ENCODE data around the gene CNOT2. TPM values are rescaled to one million over a fixed set of nuclear protein-coding genes. Genes with fewer than 3 reads are reported as not detected.

Gene CNOT2
- total and polyA plus RNA-seq, 2 experiments from 2014 or later = 67.3 to 158 TPM

- DNase-seq (ENCODE audit: low spot score) = no peak
- peaks cover 100% of the 10 kb centered on the region for H3K79me2 ChIP-seq
- 92% methylated on average over 1 of the region's 1 CpG for WGBS (ENCODE audit: low lambda C conversion rate, missing lambda C conversion rate)
Measured at GRCh38 chr12:70260646-70261045, 17.4 kb downstream of the CNOT2 start.

GRCh38 chr12:70264067-70264867 is 21.0 kb downstream of the CNOT2 start:
- WGBS (ENCODE audit: low lambda C conversion rate, missing lambda C conversion rate) = 88% methylated on average over 6 of the region's 6 CpGs
- Histone ChIP-seq H3K9me3 (ENCODE audit: low read depth) (no peaks in the 10 kb centered on the region), H3K27me3 (no peaks in the 10 kb centered on the region), H3K27ac (no peak overlapping the region), H3K4me1 (ENCODE audit: insufficient read depth) (peaks cover 4% of the 10 kb centered on the region), H2AFZ (no peak overlapping the region), H4K20me1 (ENCODE audit: insufficient read depth, poor library complexity, severe bottlenecking) (peaks cover 83% of the 10 kb centered on the region), H3K36me3 (replicated peaks; ENCODE audit: insufficient read depth, low read depth) (no peaks in the 10 kb centered on the region), H3K4me2 (no peak overlapping the region), H3K79me2 (peaks cover 100% of the 10 kb centered on the region), H3K9me2 (replicated peaks; ENCODE audit: insufficient read depth) (no peaks in the 10 kb centered on the region), H3K4me3 (no peak overlapping the region)
- TF ChIP-seq CTCF (IDR thresholded peaks at IDR 0.05; ENCODE audit: poor library complexity) (no peak), EZH2 (IDR thresholded peaks at IDR 0.05; ENCODE audit: borderline replicate concordance) (no peak), EZH2phosphoT487 (IDR thresholded peaks at IDR 0.05; ENCODE audit: low read depth, severe bottlenecking, unreplicated experiment) (no peak)
- DNase-seq (ENCODE audit: low spot score) = no peak

More at GRCh38 chr12:70260646-70261045, 17.4 kb downstream of the CNOT2 start:
- no peaks in the 10 kb centered on the region for H3K36me3 ChIP-seq (replicated peaks; ENCODE audit: insufficient read depth, low read depth)
- no peak overlapping the region for H3K27ac ChIP-seq
- no peaks in the 10 kb centered on the region for H3K9me3 ChIP-seq (ENCODE audit: low read depth)
- H4K20me1 ChIP-seq (ENCODE audit: insufficient read depth, poor library complexity, severe bottlenecking) = peaks cover 78% of the 10 kb centered on the region
- H2AFZ ChIP-seq = no peak overlapping the region
- TF ChIP-seq CTCF (IDR thresholded peaks at IDR 0.05; ENCODE audit: poor library complexity) = no peak
- TF ChIP-seq EZH2phosphoT487 (IDR thresholded peaks at IDR 0.05; ENCODE audit: low read depth, severe bottlenecking, unreplicated experiment) = no peak
- no peak for TF ChIP-seq EZH2 (IDR thresholded peaks at IDR 0.05; ENCODE audit: borderline replicate concordance)
- no peaks in the 10 kb centered on the region for H3K27me3 ChIP-seq
- no peak overlapping the region for H3K4me3 ChIP-seq
- no peak overlapping the region for H3K4me2 ChIP-seq
- no peaks in the 10 kb centered on the region for H3K4me1 ChIP-seq (ENCODE audit: insufficient read depth)
- H3K9me2 ChIP-seq (replicated peaks; ENCODE audit: insufficient read depth) = no peaks in the 10 kb centered on the region

- H4K20me1 ChIP-seq (ENCODE audit: insufficient read depth, poor library complexity, severe bottlenecking) = peaks cover 85% of the 10 kb centered on the region
- 93% methylated on average over 1 of the region's 1 CpG for WGBS (ENCODE audit: low lambda C conversion rate, missing lambda C conversion rate)
- DNase-seq (ENCODE audit: low spot score) = no peak
Measured at GRCh38 chr12:70265132-70265531, 21.9 kb downstream of the CNOT2 start.

More at GRCh38 chr12:70265132-70265531, 21.9 kb downstream of the CNOT2 start:
- no peaks in the 10 kb centered on the region for H3K27me3 ChIP-seq
- no peaks in the 10 kb centered on the region for H3K36me3 ChIP-seq (replicated peaks; ENCODE audit: insufficient read depth, low read depth)
- no peaks in the 10 kb centered on the region for H3K9me2 ChIP-seq (replicated peaks; ENCODE audit: insufficient read depth)
- TF ChIP-seq CTCF (IDR thresholded peaks at IDR 0.05; ENCODE audit: poor library complexity) (no peak), EZH2phosphoT487 (IDR thresholded peaks at IDR 0.05; ENCODE audit: low read depth, severe bottlenecking, unreplicated experiment) (no peak), EZH2 (IDR thresholded peaks at IDR 0.05; ENCODE audit: borderline replicate concordance) (no peak)
- H3K27ac ChIP-seq = no peak overlapping the region
- peaks cover 100% of the 10 kb centered on the region for H3K79me2 ChIP-seq
- no peak overlapping the region for H3K4me2 ChIP-seq
- H2AFZ ChIP-seq = no peak overlapping the region
- H3K4me1 ChIP-seq (ENCODE audit: insufficient read depth) = peaks cover 12% of the 10 kb centered on the region
- H3K4me3 ChIP-seq = no peak overlapping the region
- H3K9me3 ChIP-seq (ENCODE audit: low read depth) = no peaks in the 10 kb centered on the region
